HG03159 (cell line): ENCODE data around the gene ANKRD33B.
A peak's percentile ranks its signal among the peaks of the same experiment; 100 is the strongest.

Experiments
- ATAC-seq: cut with Tn5 transposase; IDR thresholded peaks from one replicate; pipeline ENCODE4 v1.9.1; 2021; ENCODE audit warnings: mild to moderate bottlenecking, moderate library complexity; ENCODE audit not compliant: unreplicated experiment

ANKRD33B gene

GRCh38 chr5:10688651-10689171, 124.8 kb downstream of the ANKRD33B start:
- ATAC-seq, result no peak

- ATAC-seq, result no peak
Observed at GRCh38 chr5:10689391-10690081, 125.7 kb downstream of the ANKRD33B start.

- no peak for ATAC-seq
Observed at GRCh38 chr5:10690460-10691440, 126.9 kb downstream of the ANKRD33B start.

- ATAC-seq, result no peak
Observed at GRCh38 chr5:10691826-10692785, 128.2 kb downstream of the ANKRD33B start.

GRCh38 chr5:10695055-10695649, 131.3 kb downstream of the ANKRD33B start:
- peak; percentile 37 for ATAC-seq

- no peak for ATAC-seq
Observed at GRCh38 chr5:10695759-10696543, 132.1 kb downstream of the ANKRD33B start.

- peak; percentile 50 for ATAC-seq
Observed at GRCh38 chr5:10699281-10699874, 135.5 kb downstream of the ANKRD33B start.

GRCh38 chr5:10699987-10700386, 136.1 kb downstream of the ANKRD33B start:
- peak; percentile 73 for ATAC-seq

GRCh38 chr5:10700516-10700915, 136.6 kb downstream of the ANKRD33B start:
- peak; percentile 6 for ATAC-seq

GRCh38 chr5:10701567-10702039, 137.7 kb downstream of the ANKRD33B start:
- ATAC-seq, result no peak

- ATAC-seq, result no peak
Observed at GRCh38 chr5:10702040-10702629, 138.3 kb downstream of the ANKRD33B start.

GRCh38 chr5:10702911-10703491, 139.1 kb downstream of the ANKRD33B start:
- ATAC-seq, result no peak

- no peak for ATAC-seq
Observed at GRCh38 chr5:10703676-10704075, 139.8 kb downstream of the ANKRD33B start.

- peak; percentile 32 for ATAC-seq
Observed at GRCh38 chr5:10704949-10705621, 141.2 kb downstream of the ANKRD33B start.

GRCh38 chr5:10705747-10706146, 141.9 kb downstream of the ANKRD33B start:
- no peak for ATAC-seq

- ATAC-seq, result no peak
Observed at GRCh38 chr5:10706326-10706725, 142.5 kb downstream of the ANKRD33B start.
